ENCODE data around the gene KLK12. TPM values are rescaled to one million over a fixed set of nuclear protein-coding genes. Genes with fewer than 3 reads are reported as not detected.

The KLK12 gene
- total and polyA plus RNA-seq, 12 donors, result 0.17 TPM; not detected in 11

GRCh38 chr19:51010066-51010795 is 24.6 kb downstream of the KLK12 start:
- Histone ChIP-seq H3K36me3 (replicated peaks in 1 of 2) (no peaks in the 10 kb centered on the region), H3K27ac (no peak overlapping the region), H3K4me1 (replicated peaks in 1 of 2) (no peaks in the 10 kb centered on the region), H3K27me3 (peaks cover 14% of the 10 kb centered on the region), H3K4me3 (no peak overlapping the region), H3K9me3 (replicated peaks in 1 of 3) (no peaks in the 10 kb centered on the region)
- TF ChIP-seq, protein P1, sequence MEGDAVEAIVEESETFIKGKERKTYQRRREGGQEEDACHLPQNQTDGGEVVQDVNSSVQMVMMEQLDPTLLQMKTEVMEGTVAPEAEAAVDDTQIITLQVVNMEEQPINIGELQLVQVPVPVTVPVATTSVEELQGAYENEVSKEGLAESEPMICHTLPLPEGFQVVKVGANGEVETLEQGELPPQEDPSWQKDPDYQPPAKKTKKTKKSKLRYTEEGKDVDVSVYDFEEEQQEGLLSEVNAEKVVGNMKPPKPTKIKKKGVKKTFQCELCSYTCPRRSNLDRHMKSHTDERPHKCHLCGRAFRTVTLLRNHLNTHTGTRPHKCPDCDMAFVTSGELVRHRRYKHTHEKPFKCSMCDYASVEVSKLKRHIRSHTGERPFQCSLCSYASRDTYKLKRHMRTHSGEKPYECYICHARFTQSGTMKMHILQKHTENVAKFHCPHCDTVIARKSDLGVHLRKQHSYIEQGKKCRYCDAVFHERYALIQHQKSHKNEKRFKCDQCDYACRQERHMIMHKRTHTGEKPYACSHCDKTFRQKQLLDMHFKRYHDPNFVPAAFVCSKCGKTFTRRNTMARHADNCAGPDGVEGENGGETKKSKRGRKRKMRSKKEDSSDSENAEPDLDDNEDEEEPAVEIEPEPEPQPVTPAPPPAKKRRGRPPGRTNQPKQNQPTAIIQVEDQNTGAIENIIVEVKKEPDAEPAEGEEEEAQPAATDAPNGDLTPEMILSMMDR (IDR thresholded peaks at IDR 0.05), result no peak
- TF ChIP-seq POLR2A (IDR thresholded peaks at IDR 0.05), result no peak
- intact Hi-C loops (cut with DNase I), result loop anchor here in 1 of 2 donors (10.0 kb wide), 1 partner anchor 85 kb away; no protein-coding TSS in a partner anchor
- 61 to 73% (median 65%) methylated on average over 4 of the region's 4 CpGs for WGBS, 4 donors
- DNase-seq, result no peak

- H3K4me3 ChIP-seq, result no peak overlapping the region
- DNase-seq, result no peak
- 61 to 72% (median 67%) methylated on average over 7 to 19 of the region's 19 CpGs for WGBS, 4 donors
- TF ChIP-seq, protein P1 (IDR thresholded peaks at IDR 0.05), result no peak
- no peak for TF ChIP-seq POLR2A (IDR thresholded peaks at IDR 0.05)
- H3K4me1 ChIP-seq (replicated peaks in 1 of 2), result no peaks in the 10 kb centered on the region
- H3K9me3 ChIP-seq (replicated peaks in 1 of 3), result no peaks in the 10 kb centered on the region
- peaks cover 10% of the 10 kb centered on the region for H3K27me3 ChIP-seq
- H3K36me3 ChIP-seq (replicated peaks in 1 of 2), result no peaks in the 10 kb centered on the region
- no peak overlapping the region for H3K27ac ChIP-seq
- intact Hi-C loops (cut with DNase I), result no loop called here
Measured at GRCh38 chr19:51009061-51009891, 25.5 kb downstream of the KLK12 start.

GRCh38 chr19:51007488-51007887 is 27.3 kb downstream of the KLK12 start:
- Histone ChIP-seq H3K4me3 (no peak overlapping the region), H3K27ac (no peak overlapping the region), H3K36me3 (replicated peaks in 1 of 2) (no peaks in the 10 kb centered on the region), H3K27me3 (peaks cover 14% of the 10 kb centered on the region), H3K9me3 (replicated peaks in 1 of 3) (no peaks in the 10 kb centered on the region), H3K4me1 (replicated peaks in 1 of 2) (no peaks in the 10 kb centered on the region)
- DNase-seq, result no peak
- TF ChIP-seq, protein P1 (IDR thresholded peaks at IDR 0.05), result no peak
- TF ChIP-seq POLR2A (IDR thresholded peaks at IDR 0.05), result no peak
- 72 to 83% (median 75%) methylated on average over 3 of the region's 3 CpGs for WGBS, 4 donors
- intact Hi-C loops (cut with DNase I), result no loop called here

- no peak for DNase-seq
- WGBS, 4 donors, result 19 to 48% (median 41%) methylated on average over 3 to 8 of the region's 8 CpGs
- no peaks in the 10 kb centered on the region for H3K4me1 ChIP-seq (replicated peaks in 1 of 2)
- H3K27ac ChIP-seq, result no peak overlapping the region
- intact Hi-C loops (cut with DNase I), result no loop called here
- no peaks in the 10 kb centered on the region for H3K9me3 ChIP-seq (replicated peaks in 1 of 3)
- H3K27me3 ChIP-seq, result peaks cover 12% of the 10 kb centered on the region
- no peaks in the 10 kb centered on the region for H3K36me3 ChIP-seq (replicated peaks in 1 of 2)
- no peak overlapping the region for H3K4me3 ChIP-seq
- TF ChIP-seq, protein P1 (IDR thresholded peaks at IDR 0.05), result no peak
- TF ChIP-seq POLR2A (IDR thresholded peaks at IDR 0.05), result no peak
Measured at GRCh38 chr19:51006406-51006805, 28.4 kb downstream of the KLK12 start.

All from adrenal gland (tissue), 12 donors.